HepG2 (cell line): ENCODE data around the gene IHH.

Source experiments
- CHD2 ChIP-seq: IDR thresholded peaks from 2 replicates; pipeline ENCODE4 v1.6.1; 2011; ENCODE audit warnings: low read depth, low read length, improper control_type of control experiment
- ELF4 ChIP-seq: sonication (generic); formaldehyde crosslinking; IDR thresholded peaks from 2 replicates; pipeline ENCODE4 v1.5.0; 2020; ENCODE audit warnings: missing genetic modification reagents, mild to moderate bottlenecking, moderate library complexity, borderline replicate concordance
- EP300 ChIP-seq, 3 experiments: sonication (generic) in 1 of 3; formaldehyde crosslinking in 1 of 3; IDR thresholded peaks; 2 replicates each; pipeline versions ENCODE4 v1.5.1 to v1.6.1; 2011 to 2020; ENCODE audit warnings: low read depth in 2 of 3, low read length in 2 of 3, borderline replicate concordance in 1 of 3, improper control_type of control experiment in 1 of 3, mild to moderate bottlenecking in 1 of 3, missing genetic modification reagents in 1 of 3, moderate library complexity in 1 of 3
- NFRKB ChIP-seq: fragments of 450-650 bp; IDR thresholded peaks from 2 replicates; pipeline ENCODE4 v1.6.1; 2017
- TARDBP ChIP-seq: sonication (generic); formaldehyde crosslinking; IDR thresholded peaks from 2 replicates; pipeline ENCODE4 v1.8.0; 2022; ENCODE audit warnings: mild to moderate bottlenecking, missing genetic modification reagents
- ZNF891 ChIP-seq: sonication (generic); formaldehyde crosslinking; IDR thresholded peaks from 2 replicates; pipeline ENCODE4 v1.5.0; 2020; ENCODE audit warnings: mild to moderate bottlenecking, missing genetic modification reagents
- TF ChIP-seq, protein P1 (sequence below): sonication (generic); formaldehyde crosslinking; IDR thresholded peaks from 2 replicates; pipeline ENCODE4 v1.4.0; 2020; ENCODE audit warnings: missing genetic modification reagents
- TF ChIP-seq, protein P2 (sequence below): sonication (generic); formaldehyde crosslinking; IDR thresholded peaks from 2 replicates; pipeline ENCODE4 v1.5.0; 2020; ENCODE audit warnings: mild to moderate bottlenecking, missing genetic modification reagents, moderate library complexity
- TF ChIP-seq, protein P3 (sequence below): sonication (generic); formaldehyde crosslinking; IDR thresholded peaks from 2 replicates; pipeline ENCODE4 v1.4.0; 2020; ENCODE audit warnings: missing genetic modification reagents; ENCODE audit errors: not compliant biosample characterization

DNA sequence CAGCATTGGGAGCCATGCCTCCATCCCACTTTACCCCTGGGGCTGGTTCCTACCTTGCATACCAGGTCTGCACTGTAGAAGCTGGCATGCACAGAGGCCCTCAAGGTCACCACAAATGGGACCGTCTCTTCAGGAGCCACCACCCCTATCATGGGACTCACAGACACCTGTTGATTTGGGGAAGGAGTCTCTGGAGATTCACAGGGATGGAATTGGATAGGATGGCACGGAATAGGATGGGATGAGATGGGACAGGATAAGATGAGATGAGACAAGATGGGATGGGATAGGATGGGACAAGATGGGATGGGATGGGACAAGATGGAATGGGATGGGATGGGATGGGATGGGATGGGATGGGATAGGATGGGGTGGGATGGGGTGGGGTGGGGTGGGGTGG is 51.4 kb downstream of the IHH start:
- TF ChIP-seq, protein P1, sequence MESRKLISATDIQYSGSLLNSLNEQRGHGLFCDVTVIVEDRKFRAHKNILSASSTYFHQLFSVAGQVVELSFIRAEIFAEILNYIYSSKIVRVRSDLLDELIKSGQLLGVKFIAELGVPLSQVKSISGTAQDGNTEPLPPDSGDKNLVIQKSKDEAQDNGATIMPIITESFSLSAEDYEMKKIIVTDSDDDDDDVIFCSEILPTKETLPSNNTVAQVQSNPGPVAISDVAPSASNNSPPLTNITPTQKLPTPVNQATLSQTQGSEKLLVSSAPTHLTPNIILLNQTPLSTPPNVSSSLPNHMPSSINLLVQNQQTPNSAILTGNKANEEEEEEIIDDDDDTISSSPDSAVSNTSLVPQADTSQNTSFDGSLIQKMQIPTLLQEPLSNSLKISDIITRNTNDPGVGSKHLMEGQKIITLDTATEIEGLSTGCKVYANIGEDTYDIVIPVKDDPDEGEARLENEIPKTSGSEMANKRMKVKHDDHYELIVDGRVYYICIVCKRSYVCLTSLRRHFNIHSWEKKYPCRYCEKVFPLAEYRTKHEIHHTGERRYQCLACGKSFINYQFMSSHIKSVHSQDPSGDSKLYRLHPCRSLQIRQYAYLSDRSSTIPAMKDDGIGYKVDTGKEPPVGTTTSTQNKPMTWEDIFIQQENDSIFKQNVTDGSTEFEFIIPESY (CRISPR knock-in tag) = no peak
- TF ChIP-seq, protein P2, sequence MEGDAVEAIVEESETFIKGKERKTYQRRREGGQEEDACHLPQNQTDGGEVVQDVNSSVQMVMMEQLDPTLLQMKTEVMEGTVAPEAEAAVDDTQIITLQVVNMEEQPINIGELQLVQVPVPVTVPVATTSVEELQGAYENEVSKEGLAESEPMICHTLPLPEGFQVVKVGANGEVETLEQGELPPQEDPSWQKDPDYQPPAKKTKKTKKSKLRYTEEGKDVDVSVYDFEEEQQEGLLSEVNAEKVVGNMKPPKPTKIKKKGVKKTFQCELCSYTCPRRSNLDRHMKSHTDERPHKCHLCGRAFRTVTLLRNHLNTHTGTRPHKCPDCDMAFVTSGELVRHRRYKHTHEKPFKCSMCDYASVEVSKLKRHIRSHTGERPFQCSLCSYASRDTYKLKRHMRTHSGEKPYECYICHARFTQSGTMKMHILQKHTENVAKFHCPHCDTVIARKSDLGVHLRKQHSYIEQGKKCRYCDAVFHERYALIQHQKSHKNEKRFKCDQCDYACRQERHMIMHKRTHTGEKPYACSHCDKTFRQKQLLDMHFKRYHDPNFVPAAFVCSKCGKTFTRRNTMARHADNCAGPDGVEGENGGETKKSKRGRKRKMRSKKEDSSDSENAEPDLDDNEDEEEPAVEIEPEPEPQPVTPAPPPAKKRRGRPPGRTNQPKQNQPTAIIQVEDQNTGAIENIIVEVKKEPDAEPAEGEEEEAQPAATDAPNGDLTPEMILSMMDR = no peak
- TF ChIP-seq ZNF891 (CRISPR knock-in tag) = no peak
- no peak for TF ChIP-seq ELF4
- TF ChIP-seq EP300 (IDR thresholded peaks at IDR 0.05; ENCODE audit: low read depth in 2 of 2, low read length in 2 of 2) = no peak
- no peak for TF ChIP-seq EP300 (CRISPR knock-in tag; IDR thresholded peaks at IDR 0.05; ENCODE audit: borderline replicate concordance)
- no peak for TF ChIP-seq NFRKB
- TF ChIP-seq TARDBP (CRISPR knock-in tag) = no peak
- TF ChIP-seq, protein P3, sequence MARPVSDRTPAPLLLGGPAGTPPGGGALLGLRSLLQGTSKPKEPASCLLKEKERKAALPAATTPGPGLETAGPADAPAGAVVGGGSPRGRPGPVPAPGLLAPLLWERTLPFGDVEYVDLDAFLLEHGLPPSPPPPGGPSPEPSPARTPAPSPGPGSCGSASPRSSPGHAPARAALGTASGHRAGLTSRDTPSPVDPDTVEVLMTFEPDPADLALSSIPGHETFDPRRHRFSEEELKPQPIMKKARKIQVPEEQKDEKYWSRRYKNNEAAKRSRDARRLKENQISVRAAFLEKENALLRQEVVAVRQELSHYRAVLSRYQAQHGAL (CRISPR knock-in tag) = no peak
- no peak for TF ChIP-seq CHD2
